Neuronal stem cell (in vitro differentiated cells): ENCODE results near the gene GJA5.

Source experiments
- DNase-seq: peaks from one replicate; pipeline ENCODE4 v3.0.0-alpha.2; 2013; ENCODE audit warnings: low spot score
- H2AFZ ChIP-seq: one replicate; pipeline ENCODE4 v1.6.1; 2013; ENCODE audit warnings: mild to moderate bottlenecking, low read length, inconsistent platforms
- H2AK5ac ChIP-seq: 2 replicates; pipeline ENCODE4 v1.6.1; 2013; ENCODE audit warnings: low read depth, mild to moderate bottlenecking, inconsistent platforms, low read length, moderate library complexity, mixed read lengths
- H2BK120ac ChIP-seq: 2 replicates; pipeline ENCODE4 v1.6.1; 2013; ENCODE audit warnings: low read depth, mild to moderate bottlenecking, inconsistent platforms, low read length, moderate library complexity, mixed read lengths
- H2BK12ac ChIP-seq: one replicate; pipeline ENCODE4 v1.6.1; 2013; ENCODE audit warnings: low read length, inconsistent platforms
- H2BK15ac ChIP-seq: 2 replicates; pipeline ENCODE4 v1.6.1; 2013; ENCODE audit warnings: mild to moderate bottlenecking, low read length, inconsistent platforms, mixed read lengths
- H2BK5ac ChIP-seq: one replicate; pipeline ENCODE4 v1.6.1; 2013; ENCODE audit warnings: inconsistent platforms, mild to moderate bottlenecking, low read length, moderate library complexity
- H3K14ac ChIP-seq: one replicate; pipeline ENCODE4 v1.6.1; 2013; ENCODE audit warnings: low read length, inconsistent platforms
- H3K18ac ChIP-seq: 2 replicates; pipeline ENCODE4 v1.6.1; 2013; ENCODE audit warnings: low read length, inconsistent platforms
- H3K23ac ChIP-seq: 2 replicates; pipeline ENCODE4 v1.6.1; 2013; ENCODE audit warnings: low read depth, mild to moderate bottlenecking, mixed read lengths, low read length, inconsistent platforms; ENCODE audit not compliant: poor library complexity
- H3K27ac ChIP-seq: replicated peaks from 3 replicates; pipeline ENCODE4 v1.5.1; 2013; ENCODE audit warnings: low read length, inconsistent platforms
- H3K27me3 ChIP-seq, 3 experiments: 2 replicates each; pipeline ENCODE4 v1.6.1; 2013; ENCODE audit warnings: low read length in 3 of 3, mild to moderate bottlenecking in 2 of 3, inconsistent platforms in 1 of 3, low read depth in 1 of 3, mixed read lengths in 1 of 3, moderate library complexity in 1 of 3; ENCODE audit not compliant: control insufficient read depth in 3 of 3, insufficient read depth in 3 of 3
- H3K36me3 ChIP-seq, 2 donors: replicated peaks in 1 of 2; 2 replicates each; pipeline ENCODE4 v1.6.1; 2013; ENCODE audit warnings: low read length in 2 of 2; ENCODE audit not compliant: control insufficient read depth in 2 of 2, insufficient read depth in 2 of 2
- H3K4ac ChIP-seq: 2 replicates; pipeline ENCODE4 v1.6.1; 2013; ENCODE audit warnings: inconsistent platforms, mild to moderate bottlenecking, low read length, moderate library complexity
- H3K4me1 ChIP-seq, 2 donors: 1 replicate in 1 of 2; 2 replicates in 1 of 2; pipeline ENCODE4 v1.6.1; 2013; ENCODE audit warnings: low read length in 2 of 2, low read depth in 1 of 2; ENCODE audit not compliant: control insufficient read depth in 2 of 2, insufficient read depth in 1 of 2
- H3K4me2 ChIP-seq: one replicate; pipeline ENCODE4 v1.6.1; 2013; ENCODE audit warnings: mild to moderate bottlenecking, low read length, inconsistent platforms; ENCODE audit not compliant: insufficient read depth, poor library complexity, severe bottlenecking
- H3K4me3 ChIP-seq, 2 donors: 2 replicates each; pipeline ENCODE4 v1.5.1; 2013; ENCODE audit warnings: low read length in 2 of 2, mild to moderate bottlenecking in 2 of 2, inconsistent platforms in 1 of 2, moderate library complexity in 1 of 2
- H3K79me1 ChIP-seq: one replicate; pipeline ENCODE4 v1.6.1; 2013; ENCODE audit warnings: low read depth, mild to moderate bottlenecking, inconsistent platforms, low read length, moderate library complexity
- H3K9ac ChIP-seq: one replicate; pipeline ENCODE4 v1.6.1; 2013; ENCODE audit warnings: mild to moderate bottlenecking, low read depth, low read length, inconsistent platforms; ENCODE audit not compliant: poor library complexity
- H3K9me3 ChIP-seq, 2 donors: replicated peaks in 1 of 2; 2 replicates each; pipeline versions ENCODE3 to v1.6.1; 2013; ENCODE audit warnings: low read length in 2 of 2, mild to moderate bottlenecking in 2 of 2, inconsistent platforms in 1 of 2, low read depth in 1 of 2, mixed read lengths in 1 of 2, moderate library complexity in 1 of 2; ENCODE audit not compliant: control insufficient read depth in 2 of 2, insufficient read depth in 1 of 2
- H4K8ac ChIP-seq: one replicate; pipeline ENCODE4 v1.6.1; 2013; ENCODE audit warnings: low read depth, mild to moderate bottlenecking, inconsistent platforms, low read length, moderate library complexity
- H4K91ac ChIP-seq: one replicate; pipeline ENCODE4 v1.6.1; 2013; ENCODE audit warnings: low read length, low read depth, mild to moderate bottlenecking, inconsistent platforms; ENCODE audit not compliant: poor library complexity
- WGBS, 2 donors: extraction: QIAGEN DNeasy Blood & Tissue Kit; methylation state at CpG; one replicate each; pipeline ENCODE4 v1.1.7; 2013; ENCODE audit warnings: missing lambda C conversion rate in 2 of 2, mixed read lengths in 1 of 2; ENCODE audit not compliant: insufficient read length in 2 of 2, insufficient replicate concordance in 1 of 2; ENCODE audit errors: extremely low coverage in 2 of 2; 5-methylcytosine and 5-hydroxymethylcytosine counted together

The GJA5 gene

DNA sequence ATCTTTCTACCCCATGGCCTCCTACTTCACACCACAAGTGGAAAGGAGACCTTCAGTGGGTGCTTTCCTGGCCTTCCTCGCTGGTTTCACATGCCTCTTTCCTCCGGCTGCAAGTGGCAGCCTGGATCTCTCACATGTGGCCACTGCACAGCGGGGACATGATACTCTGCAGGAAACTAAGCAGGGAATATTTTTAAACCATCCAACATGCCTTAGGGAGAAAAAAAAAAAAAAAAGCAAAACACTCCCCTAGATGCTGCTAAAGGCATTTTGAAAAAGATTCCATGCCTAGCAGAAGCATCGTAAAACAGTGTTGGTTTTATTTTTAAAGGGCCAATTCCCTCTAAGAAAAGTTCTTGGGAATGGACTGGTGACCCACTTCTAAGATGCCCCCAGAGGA is 12.2 kb upstream of the GJA5 start:
- no peak overlapping the region for H2BK5ac ChIP-seq
- H2BK120ac ChIP-seq = no peak overlapping the region
- H3K27ac ChIP-seq = no peak overlapping the region
- no peak overlapping the region for H3K4me2 ChIP-seq
- no peak overlapping the region for H2BK12ac ChIP-seq
- no peak overlapping the region for H4K91ac ChIP-seq
- no peak overlapping the region for H3K4me3 ChIP-seq
- H3K9ac ChIP-seq = no peak overlapping the region
- no CpG with 5 or more reads among the region's 4 CpGs for WGBS, 2 donors
- no peaks in the 10 kb centered on the region for H3K79me1 ChIP-seq
- H2AK5ac ChIP-seq = no peak overlapping the region
- no peak overlapping the region for H2BK15ac ChIP-seq
- no peak overlapping the region for H3K14ac ChIP-seq
- peak overlapping the region; percentile 48 for H3K18ac ChIP-seq
- H3K4me1 ChIP-seq = peaks cover 0 to 9% of the 10 kb centered on the region in 2 donors
- no peak for DNase-seq
- H3K4ac ChIP-seq = no peak overlapping the region
- no peak overlapping the region for H4K8ac ChIP-seq
- H2AFZ ChIP-seq = no peak overlapping the region
- no peaks in the 10 kb centered on the region for H3K9me3 ChIP-seq
- no peaks in the 10 kb centered on the region for H3K27me3 ChIP-seq
- H3K23ac ChIP-seq = no peak overlapping the region
- H3K36me3 ChIP-seq = no peaks in the 10 kb centered on the region

DNA sequence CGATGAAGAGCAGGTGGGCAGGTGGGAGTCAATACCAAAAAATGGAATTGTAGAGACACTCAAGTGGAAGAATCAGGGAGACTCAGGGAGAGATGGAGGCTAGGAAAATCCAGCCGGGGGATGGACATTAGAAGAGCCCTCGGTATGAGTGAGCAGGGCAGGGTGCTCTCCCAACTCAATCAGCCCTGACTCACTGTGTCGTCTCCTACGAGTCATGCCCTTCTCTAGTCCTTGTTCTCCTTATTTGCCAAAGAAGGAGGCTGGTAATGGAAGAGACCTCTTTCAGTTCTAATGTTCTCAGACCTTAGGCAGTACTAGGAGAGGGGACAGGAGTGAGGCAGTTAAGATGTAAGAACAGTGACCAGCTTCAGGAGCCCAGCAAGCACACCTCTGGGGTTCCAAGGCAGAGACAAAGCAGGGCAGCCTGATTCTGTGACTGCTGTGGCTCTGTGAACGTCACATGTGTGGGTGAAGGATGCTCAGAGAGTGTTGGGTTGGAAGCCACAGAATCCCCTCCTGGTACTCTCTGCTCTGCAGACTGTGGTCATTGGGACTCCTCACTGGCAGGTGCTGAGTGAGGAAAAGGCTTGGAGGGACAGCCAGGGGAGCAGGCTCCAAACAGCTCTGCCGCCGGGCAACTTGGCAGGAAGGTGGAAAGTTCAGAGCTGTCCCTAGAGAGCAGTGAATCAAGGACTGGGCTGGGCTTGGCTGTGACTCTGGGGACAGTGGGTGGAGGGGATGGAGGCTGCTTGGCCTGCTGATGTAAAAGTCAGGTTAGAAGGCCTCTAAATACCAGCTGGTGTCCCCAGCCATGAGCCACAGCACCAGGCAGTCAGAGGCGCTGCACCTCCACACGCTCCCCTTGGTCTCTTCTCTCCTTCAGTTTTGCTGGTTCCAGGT is 11.1 kb upstream of the GJA5 start:
- H3K23ac ChIP-seq = no peak overlapping the region
- no peak overlapping the region for H3K9ac ChIP-seq
- H2BK12ac ChIP-seq = no peak overlapping the region
- no peak overlapping the region for H3K4ac ChIP-seq
- no peak overlapping the region for H3K4me3 ChIP-seq
- no peaks in the 10 kb centered on the region for H3K36me3 ChIP-seq
- H4K91ac ChIP-seq = no peak overlapping the region
- H3K9me3 ChIP-seq = no peaks in the 10 kb centered on the region
- no peak overlapping the region for H2AFZ ChIP-seq
- H3K4me2 ChIP-seq = no peak overlapping the region
- H2BK120ac ChIP-seq = no peak overlapping the region
- H4K8ac ChIP-seq = no peak overlapping the region
- H3K14ac ChIP-seq = no peak overlapping the region
- no peak overlapping the region for H3K18ac ChIP-seq
- no peaks in the 10 kb centered on the region for H3K79me1 ChIP-seq
- H3K27ac ChIP-seq = no peak overlapping the region
- no peak for DNase-seq
- WGBS, 2 donors = no CpG with 5 or more reads among the region's 10 CpGs
- no peak overlapping the region for H2AK5ac ChIP-seq
- H2BK15ac ChIP-seq = peak overlapping the region; percentile 41
- H3K27me3 ChIP-seq = no peaks in the 10 kb centered on the region
- no peak overlapping the region for H2BK5ac ChIP-seq
- peaks cover 0 to 9% of the 10 kb centered on the region in 2 donors for H3K4me1 ChIP-seq

DNA sequence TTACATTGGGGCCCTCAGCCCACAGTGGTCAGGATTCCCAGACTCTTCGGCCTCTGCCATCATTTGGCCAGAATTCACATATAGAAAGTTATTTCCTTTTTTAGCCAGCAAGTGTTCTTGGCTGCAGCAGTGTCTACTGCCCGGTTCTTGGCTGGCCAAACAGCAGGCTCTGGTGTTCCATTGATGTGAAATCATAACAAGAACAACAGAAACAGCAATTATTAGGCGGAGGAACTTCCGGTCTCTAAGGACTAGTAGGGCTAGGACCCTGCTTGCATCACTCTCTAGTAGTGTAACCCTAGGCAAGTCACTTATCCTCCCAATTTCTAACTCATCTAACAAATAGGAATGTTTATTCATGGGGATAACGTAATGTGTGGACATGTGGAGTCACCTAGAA is 8.7 kb upstream of the GJA5 start:
- Histone ChIP-seq H4K8ac (no peak overlapping the region), H4K91ac (no peak overlapping the region), H2BK12ac (no peak overlapping the region), H2AK5ac (no peak overlapping the region), H2BK15ac (no peak overlapping the region), H3K4ac (no peak overlapping the region), H3K14ac (no peak overlapping the region), H3K9ac (no peak overlapping the region), H3K23ac (no peak overlapping the region), H3K4me1 (peaks cover 0 to 9% of the 10 kb centered on the region in 2 donors), H3K27me3 (no peaks in the 10 kb centered on the region), H3K9me3 (no peaks in the 10 kb centered on the region), H2BK5ac (no peak overlapping the region), H3K4me3 (no peak overlapping the region), H3K79me1 (no peaks in the 10 kb centered on the region), H3K18ac (no peak overlapping the region), H3K36me3 (no peaks in the 10 kb centered on the region), H3K4me2 (no peak overlapping the region), H2BK120ac (no peak overlapping the region), H2AFZ (no peak overlapping the region), H3K27ac (no peak overlapping the region)
- WGBS, 2 donors = no CpG with 5 or more reads among the region's 5 CpGs
- no peak for DNase-seq

DNA sequence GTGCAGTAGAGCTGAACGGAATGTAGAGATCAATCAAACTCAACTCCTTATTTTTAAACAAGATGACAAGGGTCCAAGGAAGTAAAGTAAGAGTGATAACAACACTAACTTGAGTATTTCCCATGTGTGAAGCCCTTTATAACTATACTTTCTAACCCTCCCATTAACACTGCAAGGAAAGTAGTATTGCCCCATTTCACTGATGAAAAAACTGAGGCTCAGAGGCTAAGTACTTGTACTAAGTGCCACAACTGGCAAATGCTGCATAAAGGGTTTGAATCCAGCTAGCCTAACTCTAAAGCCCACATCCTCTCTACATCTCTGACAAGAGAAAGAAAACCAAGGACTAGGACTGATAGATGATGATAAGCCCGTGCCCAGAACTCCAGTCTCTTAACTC is 8.2 kb upstream of the GJA5 start:
- H2BK120ac ChIP-seq = no peak overlapping the region
- no peak overlapping the region for H2BK15ac ChIP-seq
- no peak overlapping the region for H3K23ac ChIP-seq
- H2BK12ac ChIP-seq = no peak overlapping the region
- peaks cover 0 to 7% of the 10 kb centered on the region in 2 donors for H3K4me1 ChIP-seq
- H2AFZ ChIP-seq = no peak overlapping the region
- H2BK5ac ChIP-seq = no peak overlapping the region
- no peaks in the 10 kb centered on the region for H3K36me3 ChIP-seq
- DNase-seq = no peak
- no peak overlapping the region for H3K9ac ChIP-seq
- H3K79me1 ChIP-seq = no peaks in the 10 kb centered on the region
- H3K4me2 ChIP-seq = no peak overlapping the region
- H3K18ac ChIP-seq = no peak overlapping the region
- H3K4me3 ChIP-seq = no peak overlapping the region
- H4K91ac ChIP-seq = no peak overlapping the region
- H3K4ac ChIP-seq = no peak overlapping the region
- no peak overlapping the region for H4K8ac ChIP-seq
- no peak overlapping the region for H3K27ac ChIP-seq
- no peaks in the 10 kb centered on the region for H3K9me3 ChIP-seq
- no peak overlapping the region for H2AK5ac ChIP-seq
- no CpG with 5 or more reads among the region's 2 CpGs for WGBS, 2 donors
- no peaks in the 10 kb centered on the region for H3K27me3 ChIP-seq
- H3K14ac ChIP-seq = no peak overlapping the region
